C4-2B (cell line): Measurements from ENCODE around the gene SSTR5.

Experiments
- ZFX ChIP-seq: fragments of 450-650 bp; IDR thresholded peaks from 2 replicates; pipeline ENCODE4 v1.6.1; 2017
- TF ChIP-seq, protein P1 (sequence below): fragments of 450-650 bp; conservative IDR thresholded peaks from 2 replicates; pipeline ENCODE4 v1.5.1; 2017; ENCODE audit warnings: mild to moderate bottlenecking

DNA sequence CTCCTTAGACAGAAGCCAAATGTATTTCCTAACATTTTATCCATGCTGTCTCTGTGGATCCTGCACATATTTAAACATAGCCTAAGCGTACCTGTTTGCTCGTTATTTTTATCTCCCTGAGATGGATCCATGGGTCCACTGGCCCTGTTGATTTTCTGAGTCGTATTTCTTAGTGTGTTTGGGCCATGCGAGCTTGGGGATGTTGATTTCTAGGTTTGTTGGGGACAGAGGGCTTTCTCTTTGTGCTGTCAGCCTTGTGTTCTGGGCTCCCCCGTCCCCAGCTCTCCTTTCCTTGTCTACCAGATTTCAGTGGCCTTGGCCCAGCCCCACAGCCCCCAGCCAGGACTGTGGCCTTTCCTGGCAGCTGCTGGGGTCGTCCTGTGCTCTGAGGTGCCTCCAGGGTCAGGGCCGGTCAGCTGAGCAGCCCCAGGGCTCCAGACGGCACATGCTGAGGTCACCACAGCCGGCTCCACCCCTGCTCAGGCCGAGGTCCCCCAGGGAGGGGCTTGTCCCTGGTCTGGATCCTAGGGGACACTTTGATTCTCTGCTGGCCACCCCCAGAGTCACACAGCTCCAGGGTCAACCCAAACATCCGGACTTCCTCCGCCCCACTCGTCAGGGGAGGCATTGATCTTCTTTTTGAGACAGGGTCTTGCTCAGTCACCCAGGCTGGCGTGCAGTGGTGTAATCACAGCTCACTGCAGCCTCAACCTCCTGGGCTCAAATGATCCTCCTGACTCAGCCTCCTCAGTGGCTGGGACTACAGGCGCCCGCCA lies 4.4 kb downstream of the SSTR5 start:
- TF ChIP-seq, protein P1, sequence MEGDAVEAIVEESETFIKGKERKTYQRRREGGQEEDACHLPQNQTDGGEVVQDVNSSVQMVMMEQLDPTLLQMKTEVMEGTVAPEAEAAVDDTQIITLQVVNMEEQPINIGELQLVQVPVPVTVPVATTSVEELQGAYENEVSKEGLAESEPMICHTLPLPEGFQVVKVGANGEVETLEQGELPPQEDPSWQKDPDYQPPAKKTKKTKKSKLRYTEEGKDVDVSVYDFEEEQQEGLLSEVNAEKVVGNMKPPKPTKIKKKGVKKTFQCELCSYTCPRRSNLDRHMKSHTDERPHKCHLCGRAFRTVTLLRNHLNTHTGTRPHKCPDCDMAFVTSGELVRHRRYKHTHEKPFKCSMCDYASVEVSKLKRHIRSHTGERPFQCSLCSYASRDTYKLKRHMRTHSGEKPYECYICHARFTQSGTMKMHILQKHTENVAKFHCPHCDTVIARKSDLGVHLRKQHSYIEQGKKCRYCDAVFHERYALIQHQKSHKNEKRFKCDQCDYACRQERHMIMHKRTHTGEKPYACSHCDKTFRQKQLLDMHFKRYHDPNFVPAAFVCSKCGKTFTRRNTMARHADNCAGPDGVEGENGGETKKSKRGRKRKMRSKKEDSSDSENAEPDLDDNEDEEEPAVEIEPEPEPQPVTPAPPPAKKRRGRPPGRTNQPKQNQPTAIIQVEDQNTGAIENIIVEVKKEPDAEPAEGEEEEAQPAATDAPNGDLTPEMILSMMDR, result no peak
- no peak for TF ChIP-seq ZFX
